Measurements from ENCODE around the gene SORCS2.
"Not testable (repeated sequence)": the region's sequence is repeated elsewhere in the genome, so short reads cannot be mapped to it uniquely, and the experiment has no call there.

Gene SORCS2

GRCh38 chr4:7199129-7199725 is 6.9 kb downstream of the SORCS2 start:
- in situ Hi-C loops (cut with HindIII; ENCODE audit: low sequenced_read_pairs) = no loop called here

- in situ Hi-C loops (cut with HindIII; ENCODE audit: low sequenced_read_pairs) = no loop called here
These were observed 7.6 kb downstream of the SORCS2 start for GRCh38 chr4:7199771-7200441.

- in situ Hi-C loops (cut with HindIII; ENCODE audit: low sequenced_read_pairs) = no loop called here
These were observed 8.5 kb downstream of the SORCS2 start for GRCh38 chr4:7200801-7201200.

GRCh38 chr4:7201420-7202305 is 9.3 kb downstream of the SORCS2 start:
- in situ Hi-C loops (cut with HindIII; ENCODE audit: low sequenced_read_pairs) = no loop called here

- in situ Hi-C loops (cut with HindIII; ENCODE audit: low sequenced_read_pairs) = no loop called here
These were observed 10.1 kb downstream of the SORCS2 start for GRCh38 chr4:7202411-7202810.

GRCh38 chr4:7204656-7205387 is 12.5 kb downstream of the SORCS2 start:
- in situ Hi-C loops (cut with HindIII; ENCODE audit: low sequenced_read_pairs) = no loop called here

- in situ Hi-C loops (cut with HindIII; ENCODE audit: low sequenced_read_pairs) = no loop called here
These were observed 14.0 kb downstream of the SORCS2 start for GRCh38 chr4:7206385-7206784.

GRCh38 chr4:7206911-7207567 is 14.7 kb downstream of the SORCS2 start:
- in situ Hi-C loops (cut with HindIII; ENCODE audit: low sequenced_read_pairs) = no loop called here

GRCh38 chr4:7207628-7208231 is 15.4 kb downstream of the SORCS2 start:
- in situ Hi-C loops (cut with HindIII; ENCODE audit: low sequenced_read_pairs) = no loop called here

GRCh38 chr4:7208509-7209451 is 16.4 kb downstream of the SORCS2 start:
- in situ Hi-C loops (cut with HindIII; ENCODE audit: low sequenced_read_pairs) = no loop called here

- in situ Hi-C loops (cut with HindIII; ENCODE audit: low sequenced_read_pairs) = no loop called here
These were observed 17.4 kb downstream of the SORCS2 start for GRCh38 chr4:7209699-7210098.

- in situ Hi-C loops (cut with HindIII; ENCODE audit: low sequenced_read_pairs) = no loop called here
These were observed 18.5 kb downstream of the SORCS2 start for GRCh38 chr4:7210824-7211223.

GRCh38 chr4:7212101-7212674 is 19.9 kb downstream of the SORCS2 start:
- in situ Hi-C loops (cut with HindIII; ENCODE audit: low sequenced_read_pairs) = no loop called here

- in situ Hi-C loops (cut with HindIII; ENCODE audit: low sequenced_read_pairs) = no loop called here
These were observed 20.6 kb downstream of the SORCS2 start for GRCh38 chr4:7212921-7213320.

GRCh38 chr4:7213807-7214206 is 21.5 kb downstream of the SORCS2 start:
- in situ Hi-C loops (cut with HindIII; ENCODE audit: low sequenced_read_pairs) = no loop called here

GRCh38 chr4:7214359-7214758 is 22.0 kb downstream of the SORCS2 start:
- in situ Hi-C loops (cut with HindIII; ENCODE audit: low sequenced_read_pairs) = no loop called here

- in situ Hi-C loops (cut with HindIII; ENCODE audit: low sequenced_read_pairs) = not testable (repeated sequence)
These were observed 22.8 kb downstream of the SORCS2 start for GRCh38 chr4:7215187-7215586.

- in situ Hi-C loops (cut with HindIII; ENCODE audit: low sequenced_read_pairs) = no loop called here
These were observed 24.7 kb downstream of the SORCS2 start for GRCh38 chr4:7217039-7217438.

All from DLD1 (cell line).